ENCODE results near the gene TOPBP1.
A peak's percentile ranks its signal among the peaks of the same experiment; 100 is the strongest.

Gene TOPBP1

GRCh38 chr3:133574260-133574881, 87.4 kb downstream of the TOPBP1 start:
- peak overlapping the region; percentile 95 to 96 for H3K4me3 ChIP-seq (ENCODE audit: low read depth in 1 of 2, low read length in 2 of 2)
- peaks cover 50% of the 10 kb centered on the region for H3K4me1 ChIP-seq (ENCODE audit: insufficient read depth, low read length)
- no peak for TF ChIP-seq EZH2 (IDR thresholded peaks at IDR 0.05; ENCODE audit: borderline replicate concordance, low read depth, low read length, severe bottlenecking)
- TF ChIP-seq, protein P1, sequence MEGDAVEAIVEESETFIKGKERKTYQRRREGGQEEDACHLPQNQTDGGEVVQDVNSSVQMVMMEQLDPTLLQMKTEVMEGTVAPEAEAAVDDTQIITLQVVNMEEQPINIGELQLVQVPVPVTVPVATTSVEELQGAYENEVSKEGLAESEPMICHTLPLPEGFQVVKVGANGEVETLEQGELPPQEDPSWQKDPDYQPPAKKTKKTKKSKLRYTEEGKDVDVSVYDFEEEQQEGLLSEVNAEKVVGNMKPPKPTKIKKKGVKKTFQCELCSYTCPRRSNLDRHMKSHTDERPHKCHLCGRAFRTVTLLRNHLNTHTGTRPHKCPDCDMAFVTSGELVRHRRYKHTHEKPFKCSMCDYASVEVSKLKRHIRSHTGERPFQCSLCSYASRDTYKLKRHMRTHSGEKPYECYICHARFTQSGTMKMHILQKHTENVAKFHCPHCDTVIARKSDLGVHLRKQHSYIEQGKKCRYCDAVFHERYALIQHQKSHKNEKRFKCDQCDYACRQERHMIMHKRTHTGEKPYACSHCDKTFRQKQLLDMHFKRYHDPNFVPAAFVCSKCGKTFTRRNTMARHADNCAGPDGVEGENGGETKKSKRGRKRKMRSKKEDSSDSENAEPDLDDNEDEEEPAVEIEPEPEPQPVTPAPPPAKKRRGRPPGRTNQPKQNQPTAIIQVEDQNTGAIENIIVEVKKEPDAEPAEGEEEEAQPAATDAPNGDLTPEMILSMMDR (IDR thresholded peaks at IDR 0.05; ENCODE audit: borderline replicate concordance, extremely low read depth, low read length, poor library complexity, severe bottlenecking) = peak; percentile 23
- H3K27me3 ChIP-seq (ENCODE audit: insufficient read depth, low read length, poor library complexity) = no peaks in the 10 kb centered on the region
- H3K79me2 ChIP-seq (ENCODE audit: insufficient read depth, low read length) = peaks cover 56% of the 10 kb centered on the region
- H3K9ac ChIP-seq (ENCODE audit: low read depth, low read length) = peak overlapping the region; percentile 87
- H3K27ac ChIP-seq (ENCODE audit: low read length) = peak overlapping the region; percentile 86
- H3K36me3 ChIP-seq (ENCODE audit: insufficient read depth, low read length) = peaks cover 48% of the 10 kb centered on the region
- no peaks in the 10 kb centered on the region for H3K9me3 ChIP-seq (ENCODE audit: insufficient read depth, low read length, severe bottlenecking)
- ATAC-seq (ENCODE audit: insufficient read depth, low read depth) (peak; percentile 21), DNase-seq (peak; percentile 57)
- peaks cover 44% of the 10 kb centered on the region for H4K20me1 ChIP-seq (ENCODE audit: insufficient read depth, low read length)
- peak overlapping the region; percentile 89 for H3K4me2 ChIP-seq (ENCODE audit: insufficient read depth, low read length)
- peak overlapping the region; percentile 66 for H2AFZ ChIP-seq (ENCODE audit: low read depth, low read length)

DNA sequence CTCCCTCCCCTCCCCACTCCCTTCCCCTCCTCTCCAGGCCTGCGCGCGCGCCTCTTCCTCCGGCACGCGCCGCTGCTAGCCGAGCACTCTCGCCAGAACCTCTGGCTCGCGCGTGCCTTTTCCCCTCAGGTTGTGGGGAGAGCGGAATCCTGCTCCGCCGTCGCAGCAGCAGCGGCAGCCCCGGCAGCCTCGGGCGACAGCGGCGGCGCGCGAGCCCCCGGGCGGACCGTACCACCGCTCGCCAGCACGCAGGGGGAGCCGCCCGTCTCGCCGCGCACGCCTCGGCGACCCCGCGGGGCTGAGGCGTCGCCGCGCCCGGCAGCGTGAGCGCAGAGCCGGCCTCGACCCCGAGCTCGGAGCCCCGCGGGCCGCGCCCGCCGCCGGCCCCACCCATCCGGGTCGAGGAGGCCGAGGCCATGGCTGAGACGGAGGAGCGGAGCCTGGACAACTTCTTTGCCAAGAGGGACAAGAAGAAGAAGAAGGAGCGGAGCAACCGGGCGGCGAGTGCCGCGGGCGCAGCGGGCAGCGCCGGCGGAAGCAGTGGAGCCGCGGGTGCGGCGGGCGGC, 88.0 kb downstream of the TOPBP1 start, which contains the start of gene CDV3:
CDV3 (plus strand) TSS at position 58 of the 566 bp plus-strand sequence; CDS start at position 417, 359 bp downstream.
- DNase-seq = no peak
- Histone ChIP-seq H3K27me3 (ENCODE audit: insufficient read depth, low read length, poor library complexity) (no peaks in the 10 kb centered on the region), H4K20me1 (ENCODE audit: insufficient read depth, low read length) (peaks cover 37% of the 10 kb centered on the region), H3K4me3 (ENCODE audit: low read depth in 1 of 2, low read length in 2 of 2) (peak within 1 kb of the TSS; percentile 95 to 96), H3K27ac (ENCODE audit: low read length) (peak within 1 kb of the TSS; percentile 93), H3K4me1 (ENCODE audit: insufficient read depth, low read length) (peaks cover 47% of the 10 kb centered on the region), H3K36me3 (ENCODE audit: insufficient read depth, low read length) (peaks cover 41% of the 10 kb centered on the region), H3K79me2 (ENCODE audit: insufficient read depth, low read length) (peaks cover 50% of the 10 kb centered on the region), H3K9ac (ENCODE audit: low read depth, low read length) (peak within 1 kb of the TSS; percentile 87), H2AFZ (ENCODE audit: low read depth, low read length) (peak within 1 kb of the TSS; percentile 77), H3K9me3 (ENCODE audit: insufficient read depth, low read length, severe bottlenecking) (no peaks in the 10 kb centered on the region), H3K4me2 (ENCODE audit: insufficient read depth, low read length) (peak within 1 kb of the TSS; percentile 89)
- no peak for TF ChIP-seq EZH2 (IDR thresholded peaks at IDR 0.05; ENCODE audit: borderline replicate concordance, low read depth, low read length, severe bottlenecking)
- TF ChIP-seq, protein P1 (IDR thresholded peaks at IDR 0.05; ENCODE audit: borderline replicate concordance, extremely low read depth, low read length, poor library complexity, severe bottlenecking) = no peak
- ATAC-seq (ENCODE audit: insufficient read depth, low read depth) = peak; percentile 48

DNA sequence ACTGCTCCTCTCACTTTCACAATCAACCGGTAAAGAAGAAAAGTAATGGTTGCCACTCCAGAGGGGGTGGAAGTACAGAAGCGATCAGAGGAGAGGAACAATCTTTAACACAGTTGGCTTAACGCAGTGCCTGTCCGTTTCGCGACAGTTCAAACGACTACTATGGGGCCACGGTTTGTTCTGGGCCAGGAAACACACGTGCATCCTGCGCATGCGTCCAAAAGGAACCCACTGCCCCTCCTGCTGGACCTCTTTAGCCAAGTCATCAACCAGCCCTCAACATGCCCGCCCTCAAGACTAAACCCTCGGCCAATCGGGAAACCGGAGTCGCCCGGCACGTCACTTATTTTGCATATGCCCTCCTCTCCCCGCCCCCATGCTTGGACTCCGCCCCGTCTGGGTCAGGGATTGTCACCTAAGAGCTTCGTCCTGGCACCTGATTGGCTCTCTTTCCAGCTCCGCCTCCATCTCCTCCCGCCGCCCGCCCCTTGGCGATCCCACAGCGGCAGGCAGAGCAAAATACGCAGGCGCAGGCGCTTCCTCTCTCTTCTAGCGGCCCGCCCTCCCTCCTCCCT, 88.6 kb downstream of the TOPBP1 start:
- H3K4me1 ChIP-seq (ENCODE audit: insufficient read depth, low read length) = peaks cover 41% of the 10 kb centered on the region
- peak overlapping the region; percentile 89 for H3K4me2 ChIP-seq (ENCODE audit: insufficient read depth, low read length)
- peak overlapping the region; percentile 1 to 96; a peak in 3 of 4 replicates for H3K4me3 ChIP-seq (ENCODE audit: low read depth in 1 of 2, low read length in 2 of 2)
- TF ChIP-seq EZH2 (IDR thresholded peaks at IDR 0.05; ENCODE audit: borderline replicate concordance, low read depth, low read length, severe bottlenecking) = no peak
- TF ChIP-seq, protein P1 (IDR thresholded peaks at IDR 0.05; ENCODE audit: borderline replicate concordance, extremely low read depth, low read length, poor library complexity, severe bottlenecking) = peak; percentile 31
- H3K27me3 ChIP-seq (ENCODE audit: insufficient read depth, low read length, poor library complexity) = no peaks in the 10 kb centered on the region
- DNase-seq (peak; percentile 100), ATAC-seq (ENCODE audit: insufficient read depth, low read depth) (peak; percentile 86)
- H2AFZ ChIP-seq (ENCODE audit: low read depth, low read length) = peak overlapping the region; percentile 65
- H3K27ac ChIP-seq (ENCODE audit: low read length) = peak overlapping the region; percentile 93
- H3K79me2 ChIP-seq (ENCODE audit: insufficient read depth, low read length) = peaks cover 44% of the 10 kb centered on the region
- no peaks in the 10 kb centered on the region for H3K9me3 ChIP-seq (ENCODE audit: insufficient read depth, low read length, severe bottlenecking)
- peak overlapping the region; percentile 87 for H3K9ac ChIP-seq (ENCODE audit: low read depth, low read length)
- H3K36me3 ChIP-seq (ENCODE audit: insufficient read depth, low read length) = peaks cover 36% of the 10 kb centered on the region
- H4K20me1 ChIP-seq (ENCODE audit: insufficient read depth, low read length) = peaks cover 31% of the 10 kb centered on the region

All from DND-41 (cell line).